ENCODE data around the gene DFFA. TPM values are rescaled to one million over a fixed set of nuclear protein-coding genes. Genes with fewer than 3 reads are reported as not detected.

DFFA gene
- total and polyA plus RNA-seq, 2 experiments from 2014 or later = 24.1 to 30.0 TPM

DNA sequence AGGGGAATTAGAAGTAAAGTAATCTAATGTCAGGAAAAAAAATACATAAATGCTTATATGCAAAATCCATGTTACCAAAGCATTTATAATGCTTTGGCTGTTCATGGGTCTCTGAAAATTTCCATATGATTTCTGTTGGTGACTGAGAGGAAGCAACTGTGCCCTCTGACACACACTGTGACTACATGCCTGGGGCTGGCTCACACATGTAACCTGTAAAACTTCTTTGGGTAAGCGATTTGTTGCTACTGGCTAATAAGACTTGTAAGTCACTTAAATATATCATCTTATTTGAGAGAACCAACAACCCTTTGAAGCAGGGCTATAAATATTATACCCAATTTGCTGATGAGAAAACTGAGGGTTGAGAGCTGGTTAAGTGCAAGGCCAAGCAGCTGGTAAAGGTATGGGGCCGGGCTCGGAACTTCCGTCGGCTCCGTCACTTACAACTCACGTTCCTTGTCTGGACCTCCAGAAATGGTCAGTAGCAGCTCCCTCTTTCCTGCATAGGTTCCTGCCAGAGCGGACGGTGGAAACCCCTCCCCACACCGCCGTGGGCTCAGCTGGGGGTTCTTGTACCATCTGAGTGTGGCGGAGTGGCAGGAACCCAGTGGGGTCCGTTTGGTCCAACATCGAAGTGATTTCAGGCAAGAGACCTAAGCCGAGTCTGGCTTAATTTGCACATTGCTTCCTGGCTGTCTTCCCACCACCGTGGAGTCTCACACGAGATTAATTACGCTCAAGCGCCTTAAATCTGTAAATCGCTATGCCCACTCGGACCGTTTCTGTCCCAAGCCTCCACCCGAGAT, 714 bp downstream of the DFFA start:
- H3K27ac ChIP-seq = peak overlapping the region; percentile 65
- peak overlapping the region; percentile 85 for H2AFZ ChIP-seq
- H3K9me2 ChIP-seq (replicated peaks; ENCODE audit: insufficient read depth) = no peaks in the 10 kb centered on the region
- no peaks in the 10 kb centered on the region for H4K20me1 ChIP-seq (ENCODE audit: insufficient read depth, poor library complexity, severe bottlenecking)
- no peaks in the 10 kb centered on the region for H3K36me3 ChIP-seq (replicated peaks; ENCODE audit: insufficient read depth, low read depth)
- peak overlapping the region; percentile 70 for H3K4me3 ChIP-seq
- peaks cover 36% of the 10 kb centered on the region for H3K79me2 ChIP-seq
- H3K27me3 ChIP-seq = no peaks in the 10 kb centered on the region
- H3K4me2 ChIP-seq = peak overlapping the region; percentile 91
- no peak for DNase-seq (ENCODE audit: low spot score)
- peaks cover 15% of the 10 kb centered on the region for H3K4me1 ChIP-seq (ENCODE audit: insufficient read depth)
- WGBS (ENCODE audit: low lambda C conversion rate, missing lambda C conversion rate) = 6% methylated on average over 21 of the region's 23 CpGs
- no peaks in the 10 kb centered on the region for H3K9me3 ChIP-seq (ENCODE audit: low read depth)
- no peak for TF ChIP-seq EZH2 (IDR thresholded peaks at IDR 0.05; ENCODE audit: borderline replicate concordance)
- no peak for TF ChIP-seq CTCF (IDR thresholded peaks at IDR 0.05; ENCODE audit: poor library complexity)
- no peak for TF ChIP-seq EZH2phosphoT487 (IDR thresholded peaks at IDR 0.05; ENCODE audit: low read depth, severe bottlenecking, unreplicated experiment)

- H3K27ac ChIP-seq = no peak overlapping the region
- H3K4me1 ChIP-seq (ENCODE audit: insufficient read depth) = peaks cover 5% of the 10 kb centered on the region
- 100% methylated on average over 4 of the region's 4 CpGs for WGBS (ENCODE audit: low lambda C conversion rate, missing lambda C conversion rate)
- TF ChIP-seq EZH2phosphoT487 (IDR thresholded peaks at IDR 0.05; ENCODE audit: low read depth, severe bottlenecking, unreplicated experiment) = no peak
- no peak for TF ChIP-seq EZH2 (IDR thresholded peaks at IDR 0.05; ENCODE audit: borderline replicate concordance)
- TF ChIP-seq CTCF (IDR thresholded peaks at IDR 0.05; ENCODE audit: poor library complexity) = no peak
- no peaks in the 10 kb centered on the region for H3K27me3 ChIP-seq
- H3K4me2 ChIP-seq = no peak overlapping the region
- no peak overlapping the region for H3K4me3 ChIP-seq
- no peak overlapping the region for H2AFZ ChIP-seq
- H3K9me3 ChIP-seq (ENCODE audit: low read depth) = no peaks in the 10 kb centered on the region
- no peak for DNase-seq (ENCODE audit: low spot score)
- H4K20me1 ChIP-seq (ENCODE audit: insufficient read depth, poor library complexity, severe bottlenecking) = no peaks in the 10 kb centered on the region
- H3K36me3 ChIP-seq (replicated peaks; ENCODE audit: insufficient read depth, low read depth) = no peaks in the 10 kb centered on the region
- no peaks in the 10 kb centered on the region for H3K9me2 ChIP-seq (replicated peaks; ENCODE audit: insufficient read depth)
- peaks cover 21% of the 10 kb centered on the region for H3K79me2 ChIP-seq
Observed at GRCh38 chr1:10470043-10470442, 2.3 kb downstream of the DFFA start.

DNA sequence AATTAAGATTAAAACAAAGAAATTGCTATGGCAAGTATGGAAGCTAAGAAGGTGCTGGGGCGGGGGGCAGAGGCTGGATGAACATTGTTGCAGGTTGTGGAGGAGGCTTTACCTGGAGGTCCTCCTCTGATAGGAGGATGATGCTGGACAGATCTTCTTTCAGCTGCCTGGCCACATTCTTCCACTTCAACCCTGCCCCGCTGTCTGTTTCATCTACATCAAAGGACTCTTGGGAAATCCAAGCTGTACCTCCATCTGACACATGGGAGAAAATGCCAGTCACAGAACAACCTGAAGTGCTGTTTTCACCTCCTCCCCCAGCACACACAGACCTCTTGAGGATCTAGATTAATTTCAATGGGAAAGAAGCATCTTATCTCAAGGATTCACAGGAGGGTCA, 5.3 kb downstream of the DFFA start:
- no peaks in the 10 kb centered on the region for H4K20me1 ChIP-seq (ENCODE audit: insufficient read depth, poor library complexity, severe bottlenecking)
- H3K4me3 ChIP-seq = no peak overlapping the region
- H3K36me3 ChIP-seq (replicated peaks; ENCODE audit: insufficient read depth, low read depth) = no peaks in the 10 kb centered on the region
- H3K79me2 ChIP-seq = peaks cover 17% of the 10 kb centered on the region
- 92% methylated on average over 2 of the region's 2 CpGs for WGBS (ENCODE audit: low lambda C conversion rate, missing lambda C conversion rate)
- H3K9me3 ChIP-seq (ENCODE audit: low read depth) = no peaks in the 10 kb centered on the region
- no peaks in the 10 kb centered on the region for H3K9me2 ChIP-seq (replicated peaks; ENCODE audit: insufficient read depth)
- H3K4me1 ChIP-seq (ENCODE audit: insufficient read depth) = no peaks in the 10 kb centered on the region
- DNase-seq (ENCODE audit: low spot score) = no peak
- no peak overlapping the region for H3K4me2 ChIP-seq
- no peak overlapping the region for H3K27ac ChIP-seq
- TF ChIP-seq EZH2phosphoT487 (IDR thresholded peaks at IDR 0.05; ENCODE audit: low read depth, severe bottlenecking, unreplicated experiment) = no peak
- TF ChIP-seq CTCF (IDR thresholded peaks at IDR 0.05; ENCODE audit: poor library complexity) = no peak
- no peak for TF ChIP-seq EZH2 (IDR thresholded peaks at IDR 0.05; ENCODE audit: borderline replicate concordance)
- no peak overlapping the region for H2AFZ ChIP-seq
- no peaks in the 10 kb centered on the region for H3K27me3 ChIP-seq
